Measurements from ENCODE around the gene GGT5.

GRCh38 chr22:24185501-24186351 lies 59.2 kb downstream of the GGT5 start:
- TF ChIP-seq POLR2A (IDR thresholded peaks at IDR 0.05; ENCODE audit: low read depth, low read length) (no peak), POLR2AphosphoS5 (IDR thresholded peaks at IDR 0.05; ENCODE audit: low read depth, low read length) (no peak), TAF1 (IDR thresholded peaks at IDR 0.05; ENCODE audit: low read depth, low read length) (no peak), SPI1 (IDR thresholded peaks at IDR 0.05; ENCODE audit: low read depth, low read length) (no peak)

Measured in GM12891 (cell line).